Prostate gland (tissue), 2 donors: ENCODE results near the gene PDE8A. TPM values are rescaled to one million over a fixed set of nuclear protein-coding genes. Genes with fewer than 3 reads are reported as not detected.

Source experiments
- DNase-seq: peaks from one replicate; pipeline ENCODE4 v3.0.0-alpha.2; 2019; ENCODE audit warnings: low spot score
- H3K27ac ChIP-seq, 2 donors: fragments of 200-600 bp; sonication (generic); 2 replicates each; pipeline ENCODE4 v1.5.1; 2017 to 2019
- H3K27me3 ChIP-seq: fragments of 200-600 bp; sonication (generic); replicated peaks from 2 replicates; pipeline ENCODE4 v1.5.1; 2019; ENCODE audit not compliant: insufficient read depth
- H3K36me3 ChIP-seq, 2 donors: fragments of 200-600 bp; sonication (generic); 1 replicate in 1 of 2; 2 replicates in 1 of 2; pipeline versions ENCODE4 v1.5.1 to v1.8.1; 2017 to 2019
- H3K4me1 ChIP-seq: fragments of 200-600 bp; sonication (generic); replicated peaks from 2 replicates; pipeline ENCODE4 v1.5.1; 2019
- H3K4me3 ChIP-seq, 2 donors: fragments of 200-600 bp; sonication (generic); 2 replicates each; pipeline ENCODE4 v1.5.1; 2017 to 2019
- H3K9me3 ChIP-seq: fragments of 200-600 bp; sonication (generic); 2 replicates; pipeline ENCODE4 v1.5.1; 2017
- CTCF ChIP-seq, 4 experiments: fragments of 200-600 bp in 2 of 4; fragments of 450-650 bp in 2 of 4; sonication (generic) in 2 of 4; IDR thresholded peaks; 1 replicate in 3 of 4; 2 replicates in 1 of 4; pipeline ENCODE4 v1.5.1; 2016 to 2019; ENCODE audit warnings: antibody characterized with exemption in 4 of 4, mild to moderate bottlenecking in 2 of 4, moderate library complexity in 2 of 4
- POLR2A ChIP-seq: fragments of 450-650 bp; IDR thresholded peaks from one replicate; pipeline ENCODE4 v1.6.1; 2016; ENCODE audit warnings: antibody characterized with exemption, mild to moderate bottlenecking
- POLR2AphosphoS5 ChIP-seq: sonication (generic); formaldehyde crosslinking; IDR thresholded peaks from one replicate; pipeline ENCODE4 v1.6.1; 2017; ENCODE audit warnings: antibody characterized with exemption
- WGBS: methylation state at CpG from one replicate; pipeline ENCODE4 v1.1.5; 2018; 5-methylcytosine and 5-hydroxymethylcytosine counted together
- intact Hi-C: fragments of 100-400 bp; cut with DNase I; formaldehyde crosslinking; loops from one replicate; pipeline ENCODE4 v1.14.2; 2022
- total RNA-seq, 2 donors: library from RNA; depleted of rRNA; stranded (reverse); fragments of >200 nt; gene quantifications; one replicate each; pipeline ENCODE4 v1.1.0, GENCODE V29; 2016

The PDE8A gene
- total RNA-seq, 2 donors from 2014 or later: 28.3 to 52.7 TPM

GRCh38 chr15:84942456-84942855 is 39.2 kb upstream of the PDE8A start:
- TF ChIP-seq CTCF (IDR thresholded peaks at IDR 0.05) (no peak), POLR2AphosphoS5 (no peak)
- Histone ChIP-seq H3K27ac (no peak overlapping the region), H3K9me3 (no peaks in the 10 kb centered on the region), H3K27me3 (no peaks in the 10 kb centered on the region), H3K4me3 (no peak overlapping the region), H3K4me1 (no peaks in the 10 kb centered on the region), H3K36me3 (no peaks in the 10 kb centered on the region)
- intact Hi-C loops: no loop called here
- DNase-seq: no peak
- WGBS: 100% methylated on average over 2 of the region's 2 CpGs

DNA sequence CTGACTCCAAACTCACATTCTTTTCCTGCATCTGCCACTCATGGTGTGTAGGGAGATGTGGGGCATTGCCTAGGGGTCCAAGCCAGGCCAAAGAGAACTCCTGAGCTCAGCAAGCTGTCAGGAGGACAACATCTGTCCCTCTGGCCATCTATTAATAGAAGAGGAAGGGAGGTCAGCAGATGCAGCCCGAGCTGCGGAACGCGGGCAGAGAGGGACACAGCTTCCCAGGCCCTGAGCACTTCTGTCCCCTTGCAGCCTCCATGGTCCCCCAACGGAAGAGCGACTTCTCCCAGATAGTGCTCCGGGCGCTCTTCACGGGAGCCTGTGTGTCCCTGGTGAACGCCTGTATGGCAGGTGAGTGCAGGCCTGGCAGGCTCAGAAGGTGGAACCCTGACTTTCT is 37.3 kb upstream of the PDE8A start:
- Histone ChIP-seq H3K27me3 (no peaks in the 10 kb centered on the region), H3K9me3 (no peaks in the 10 kb centered on the region), H3K36me3 (no peaks in the 10 kb centered on the region), H3K27ac (no peak overlapping the region), H3K4me1 (no peaks in the 10 kb centered on the region), H3K4me3 (no peak overlapping the region)
- WGBS: 90% methylated on average over 10 of the region's 10 CpGs
- TF ChIP-seq POLR2A: no peak
- no peak for TF ChIP-seq POLR2AphosphoS5
- TF ChIP-seq CTCF (IDR thresholded peaks at IDR 0.05): no peak
- no peak for DNase-seq
- intact Hi-C loops: no loop called here

DNA sequence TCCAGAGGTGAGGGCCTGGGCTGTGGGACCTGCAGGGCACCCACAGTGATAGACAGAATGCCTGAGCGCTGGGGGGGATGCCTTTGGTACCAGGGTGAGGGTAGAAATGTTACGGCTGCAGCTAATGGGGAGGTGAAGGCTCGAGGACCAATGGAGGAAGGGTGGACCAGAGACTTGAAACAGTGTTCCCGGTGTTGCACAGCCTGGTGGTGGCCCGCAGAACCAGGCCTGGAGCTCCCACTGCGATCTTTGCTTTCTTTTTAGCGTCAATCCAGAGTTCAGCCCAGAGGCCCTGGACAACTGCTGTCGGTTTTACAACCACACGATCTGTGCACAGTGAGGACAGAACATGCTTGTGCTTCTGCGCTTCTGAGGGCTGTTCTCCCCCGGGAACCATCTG is 36.8 kb upstream of the PDE8A start:
- TF ChIP-seq POLR2AphosphoS5 (no peak), POLR2A (no peak), CTCF (IDR thresholded peaks at IDR 0.05) (no peak)
- DNase-seq: no peak
- 86% methylated on average over 11 of the region's 11 CpGs for WGBS
- no peaks in the 10 kb centered on the region for H3K9me3 ChIP-seq
- H3K36me3 ChIP-seq: no peaks in the 10 kb centered on the region
- no peaks in the 10 kb centered on the region for H3K4me1 ChIP-seq
- no peak overlapping the region for H3K4me3 ChIP-seq
- no peak overlapping the region for H3K27ac ChIP-seq
- intact Hi-C loops: no loop called here
- H3K27me3 ChIP-seq: no peaks in the 10 kb centered on the region

GRCh38 chr15:84946772-84947489 is 34.7 kb upstream of the PDE8A start:
- no peak for TF ChIP-seq POLR2AphosphoS5
- no peak for TF ChIP-seq CTCF (IDR thresholded peaks at IDR 0.05)
- TF ChIP-seq POLR2A: no peak
- no peak for DNase-seq
- intact Hi-C loops: no loop called here
- Histone ChIP-seq H3K27ac (no peak overlapping the region), H3K4me1 (no peaks in the 10 kb centered on the region), H3K9me3 (no peaks in the 10 kb centered on the region), H3K36me3 (no peaks in the 10 kb centered on the region), H3K4me3 (no peak overlapping the region), H3K27me3 (no peaks in the 10 kb centered on the region)
- 84% methylated on average over 5 of the region's 5 CpGs for WGBS
